Ovary (tissue), 3 donors: ENCODE results near the gene CRAT.

Source experiments
- CTCF ChIP-seq, 3 donors: fragments of 450-650 bp in 2 of 3; fragments of 200-600 bp in 1 of 3; IDR thresholded peaks; one replicate each; pipeline versions ENCODE4 v1.5.1 to v1.8.0; 2016 to 2022; ENCODE audit warnings: antibody characterized with exemption in 3 of 3, mild to moderate bottlenecking in 1 of 3
- EP300 ChIP-seq: sonication (generic); formaldehyde crosslinking; IDR thresholded peaks from one replicate; pipeline ENCODE4 v1.6.1; 2017; ENCODE audit warnings: antibody characterized with exemption
- POLR2A ChIP-seq: fragments of 450-650 bp; IDR thresholded peaks from one replicate; pipeline ENCODE4 v1.6.1; 2017; ENCODE audit warnings: antibody characterized with exemption, mild to moderate bottlenecking, moderate library complexity
- donor health status: DM: no; HTN: no; CAD: no.

- TF ChIP-seq CTCF (IDR thresholded peaks at IDR 0.05) (no peak), POLR2A (no peak), EP300 (no peak)
These were observed 11.5 kb upstream of the CRAT start for GRCh38 chr9:129122133-129122532.
